ENCODE data around the gene COA1. TPM values are rescaled to one million over a fixed set of nuclear protein-coding genes. Genes with fewer than 3 reads are reported as not detected.
"Not testable (repeated sequence)": the region's sequence is repeated elsewhere in the genome, so short reads cannot be mapped to it uniquely, and the experiment has no call there.

The COA1 gene
- total RNA-seq, 4 donors from 2014 or later, result 59.4 to 72.0 (median 68.7) TPM

GRCh38 chr7:43711503-43711902 lies 17.8 kb downstream of the COA1 start:
- DNase-seq, result no peak
- no peaks in the 10 kb centered on the region for H3K36me3 ChIP-seq
- H3K9me3 ChIP-seq, result no peaks in the 10 kb centered on the region
- no peak overlapping the region for H3K4me3 ChIP-seq (replicated peaks in 1 of 3)
- TF ChIP-seq POLR2A (IDR thresholded peaks at IDR 0.05) (no peak), CTCF (IDR thresholded peaks at IDR 0.05) (no peak)
- intact Hi-C loops (cut with DNase I), result no loop called here
- 93 to 97% methylated on average over 1 of the region's 1 CpG for WGBS, 2 donors
- no peak overlapping the region for H3K27ac ChIP-seq
- no peaks in the 10 kb centered on the region for H3K27me3 ChIP-seq
- peaks cover 0 to 4% of the 10 kb centered on the region in 2 donors for H3K4me1 ChIP-seq

DNA sequence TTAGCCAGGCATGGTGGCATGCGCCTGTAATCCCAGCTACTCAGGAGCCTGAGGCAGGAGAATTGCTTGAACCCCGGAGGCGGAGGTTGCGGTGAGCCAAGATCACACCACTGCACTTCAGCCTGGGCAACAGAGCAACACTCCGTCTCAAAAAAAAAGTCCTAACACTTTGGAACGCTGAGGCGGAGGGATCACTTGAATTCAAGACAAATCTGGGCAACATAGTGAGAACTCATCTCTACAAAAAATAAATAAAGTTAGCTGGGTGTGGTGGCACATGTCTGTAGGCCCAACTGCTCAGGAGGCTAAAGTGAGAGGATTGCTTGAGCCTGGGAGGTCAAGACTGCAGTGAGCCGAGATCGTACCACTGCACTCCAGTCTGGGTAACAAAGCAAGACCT lies 21.3 kb downstream of the COA1 start:
- H3K4me1 ChIP-seq; H3K27ac ChIP-seq; H3K4me3 ChIP-seq (replicated peaks in 1 of 3); H3K36me3 ChIP-seq; H3K27me3 ChIP-seq; DNase-seq; H3K9me3 ChIP-seq; intact Hi-C loops (cut with DNase I): not testable (repeated sequence)
- 97 to 98% methylated on average over 9 of the region's 9 CpGs for WGBS, 2 donors

DNA sequence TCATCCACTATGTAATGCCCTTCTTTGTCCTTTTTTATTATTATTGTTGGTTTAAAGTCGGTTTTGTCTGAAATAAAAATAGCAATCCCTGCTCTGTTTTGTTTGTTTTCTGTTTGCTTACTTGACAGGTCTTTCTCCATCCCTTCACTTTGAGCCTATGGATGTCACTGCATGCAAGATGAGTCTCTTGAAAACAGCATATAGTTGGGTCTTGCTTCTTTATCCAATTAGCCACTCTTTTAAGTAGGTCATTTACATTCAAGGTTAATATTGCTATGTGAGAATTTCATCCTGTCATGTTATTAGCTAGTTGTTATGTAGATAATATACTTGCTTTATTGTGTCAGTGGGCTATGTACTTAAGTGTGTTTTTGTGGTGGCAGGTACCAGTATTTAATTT lies 25.8 kb downstream of the COA1 start:
- no peaks in the 10 kb centered on the region for H3K9me3 ChIP-seq
- H3K4me3 ChIP-seq (replicated peaks in 1 of 3), result no peak overlapping the region
- H3K27ac ChIP-seq, result no peak overlapping the region
- no peaks in the 10 kb centered on the region for H3K27me3 ChIP-seq
- 91 to 92% methylated on average over 1 of the region's 1 CpG for WGBS, 2 donors
- TF ChIP-seq CTCF (IDR thresholded peaks at IDR 0.05) (no peak), POLR2A (IDR thresholded peaks at IDR 0.05) (no peak)
- intact Hi-C loops (cut with DNase I), result no loop called here
- no peaks in the 10 kb centered on the region for H3K36me3 ChIP-seq
- peaks cover 0 to 4% of the 10 kb centered on the region in 2 donors for H3K4me1 ChIP-seq
- DNase-seq, result no peak

- intact Hi-C loops (cut with DNase I), result no loop called here
- H3K27me3 ChIP-seq, result no peaks in the 10 kb centered on the region
- no peaks in the 10 kb centered on the region for H3K9me3 ChIP-seq
- H3K4me3 ChIP-seq (replicated peaks in 1 of 3), result no peak overlapping the region
- peaks cover 0 to 4% of the 10 kb centered on the region in 2 donors for H3K4me1 ChIP-seq
- no peaks in the 10 kb centered on the region for H3K36me3 ChIP-seq
- WGBS, 2 donors, result 79 to 93% methylated on average over 1 of the region's 1 CpG
- TF ChIP-seq POLR2A (IDR thresholded peaks at IDR 0.05) (no peak), CTCF (IDR thresholded peaks at IDR 0.05) (no peak)
- no peak for DNase-seq
- H3K27ac ChIP-seq, result no peak overlapping the region
Observed at GRCh38 chr7:43702974-43703373, 26.3 kb downstream of the COA1 start.

DNA sequence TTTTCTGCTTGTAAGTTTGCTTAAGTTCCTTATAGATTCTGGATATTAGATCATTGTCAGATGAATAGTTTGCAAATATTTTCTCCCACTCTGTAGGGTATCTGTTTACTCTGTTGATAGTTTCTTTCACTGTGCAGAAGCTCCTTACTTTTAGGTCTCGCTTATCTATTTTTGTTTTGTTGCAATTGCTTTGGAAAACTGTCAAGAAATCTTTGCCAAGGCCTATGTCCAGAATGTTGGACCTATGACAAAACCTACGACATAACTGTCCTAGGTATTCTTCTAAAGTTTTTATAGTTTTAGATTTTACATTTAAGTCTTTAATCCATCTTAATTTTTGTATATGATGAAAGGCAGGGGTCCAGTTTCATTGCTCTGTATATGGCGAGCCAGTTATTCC lies 27.4 kb downstream of the COA1 start:
- DNase-seq, result no peak
- peaks cover 0 to 4% of the 10 kb centered on the region in 2 donors for H3K4me1 ChIP-seq
- WGBS, 2 donors, result 88 to 90% methylated on average over 3 of the region's 3 CpGs
- no peaks in the 10 kb centered on the region for H3K9me3 ChIP-seq
- H3K27me3 ChIP-seq, result no peaks in the 10 kb centered on the region
- no peak overlapping the region for H3K27ac ChIP-seq
- intact Hi-C loops (cut with DNase I), result no loop called here
- no peaks in the 10 kb centered on the region for H3K36me3 ChIP-seq
- H3K4me3 ChIP-seq (replicated peaks in 1 of 3), result no peak overlapping the region
- TF ChIP-seq POLR2A (IDR thresholded peaks at IDR 0.05), result no peak
- TF ChIP-seq CTCF (IDR thresholded peaks at IDR 0.05), result no peak

DNA sequence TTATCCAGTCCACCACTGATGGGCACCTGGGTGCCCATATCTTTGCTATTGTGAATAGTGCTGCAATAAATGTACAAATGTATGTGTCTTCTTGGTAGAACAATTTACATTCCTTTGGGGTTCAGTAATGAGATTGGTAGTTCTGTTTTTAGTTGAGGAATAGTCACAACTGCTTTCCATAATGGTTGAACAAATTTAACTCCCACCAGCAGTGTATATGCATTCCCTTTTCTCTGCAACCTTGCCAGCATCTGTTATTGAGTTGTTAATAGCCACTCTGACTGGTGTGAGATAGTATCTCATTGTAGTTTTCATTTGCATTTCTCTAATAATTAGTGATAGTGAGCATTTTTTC lies 27.8 kb downstream of the COA1 start:
- Histone ChIP-seq H3K27ac (no peak overlapping the region), H3K4me1 (peaks cover 0 to 4% of the 10 kb centered on the region in 2 donors), H3K9me3 (no peaks in the 10 kb centered on the region), H3K4me3 (replicated peaks in 1 of 3) (no peak overlapping the region), H3K27me3 (no peaks in the 10 kb centered on the region), H3K36me3 (no peaks in the 10 kb centered on the region)
- intact Hi-C loops (cut with DNase I), result no loop called here
- TF ChIP-seq POLR2A (IDR thresholded peaks at IDR 0.05) (no peak), CTCF (IDR thresholded peaks at IDR 0.05) (no peak)
- no peak for DNase-seq
